K562 (cell line): Measurements from ENCODE around the gene SUV39H2. TPM values are rescaled to one million over a fixed set of nuclear protein-coding genes. Genes with fewer than 3 reads are reported as not detected.

Experiments
- ATAC-seq: fragments of 200-7000 bp; cut with Tn5 transposase; 3 replicates; pipeline ENCODE4 v1.9.1; 2020; ENCODE audit warnings: moderate library complexity
- BruUV-seq: library from RNA; stranded (reverse); fragments of 400-500 nt; replicated peaks from 2 replicates; lab custom pipeline; 2021; lab: Mats Ljungman, UMichigan
- CTCF ChIA-PET: fragments of 300-600 bp; formaldehyde crosslinking; extraction: SDS; loops from one replicate; lab custom pipeline; 2021; ENCODE audit warnings: low intra/inter-chr PET ratio; lab: Yijun Ruan, JAX
- POLR2A ChIA-PET: fragments of 300-600, 350-650 bp; sonication (Branson Sonifier 250); formaldehyde crosslinking; extraction: SDS; loops from one replicate; lab custom pipeline; 2021; ENCODE audit warnings: antibody characterized with exemption, inconsistent platforms; lab: Yijun Ruan, JAX
- DNase-seq, 4 experiments: peaks; one replicate each; pipeline versions ENCODE4 v3.0.0 to v3.0.0-alpha.2; 2011 to 2018; ENCODE audit warnings: low spot score in 3 of 4, mixed read lengths in 3 of 4; ENCODE audit errors: extremely low read depth in 1 of 4
- FAIRE-seq: peaks from 2 replicates; lab custom pipeline; 2011; peaks lifted over from hg19 to GRCh38; lab: Jason Lieb, UNC
- H2AFZ ChIP-seq: 2 replicates; pipeline ENCODE4 v1.6.0; 2011; ENCODE audit warnings: low read depth, low read length, control low read depth, inconsistent platforms
- H3K27ac ChIP-seq: fragments of 200-600 bp; 3 replicates; pipeline ENCODE4 v1.8.0; 2011; ENCODE audit warnings: low read depth, mild to moderate bottlenecking, control low read depth, inconsistent platforms, low read length, moderate library complexity, mixed read lengths; ENCODE audit errors: extremely low read depth
- H3K27me3 ChIP-seq, 2 experiments: fragments of 300-600 bp in 1 of 2; 2 replicates in 1 of 2; 3 replicates in 1 of 2; pipeline versions ENCODE4 v1.6.0 to v1.8.0; 2011; ENCODE audit warnings: inconsistent platforms in 2 of 2, low read length in 2 of 2, mild to moderate bottlenecking in 1 of 2, mixed read lengths in 1 of 2, moderate library complexity in 1 of 2; ENCODE audit not compliant: control insufficient read depth in 2 of 2, insufficient read depth in 2 of 2
- H3K36me3 ChIP-seq: fragments of 300-600 bp; 3 replicates; pipeline ENCODE4 v1.8.0; 2011; ENCODE audit warnings: mild to moderate bottlenecking, low read length, inconsistent platforms; ENCODE audit not compliant: control insufficient read depth, insufficient read depth
- H3K4me1 ChIP-seq, 2 experiments: fragments of 200-600 bp in 1 of 2; replicated peaks in 1 of 2; 2 replicates in 1 of 2; 3 replicates in 1 of 2; pipeline versions ENCODE4 v1.5.1 to v1.8.0; 2011; ENCODE audit warnings: inconsistent platforms in 2 of 2, low read length in 2 of 2, mild to moderate bottlenecking in 1 of 2, mixed read lengths in 1 of 2, moderate library complexity in 1 of 2; ENCODE audit not compliant: control insufficient read depth in 2 of 2, insufficient read depth in 2 of 2
- H3K4me2 ChIP-seq: 2 replicates; pipeline ENCODE4 v1.6.1; 2011; ENCODE audit warnings: low read length, control low read depth, inconsistent platforms, mixed read lengths; ENCODE audit not compliant: insufficient read depth
- H3K4me3 ChIP-seq: fragments of 200-600 bp; sonication (generic), shearing (Covaris generic); 2 replicates; pipeline ENCODE4 v1.5.1; 2016; ENCODE audit warnings: control low read depth, inconsistent platforms
- H3K79me2 ChIP-seq: fragments of 200-600 bp; 3 replicates; pipeline ENCODE4 v1.8.0; 2011; ENCODE audit warnings: low read length, inconsistent platforms; ENCODE audit not compliant: control insufficient read depth, insufficient read depth
- H3K9ac ChIP-seq, 2 experiments: 2 replicates each; pipeline versions ENCODE4 v1.6.0 to v1.6.1; 2011; ENCODE audit warnings: low read depth in 2 of 2, low read length in 2 of 2, control low read depth in 1 of 2, inconsistent platforms in 1 of 2, mild to moderate bottlenecking in 1 of 2, mixed read lengths in 1 of 2; ENCODE audit not compliant: insufficient read depth in 1 of 2
- H3K9me1 ChIP-seq: one replicate; pipeline ENCODE4 v1.6.0; 2011; ENCODE audit warnings: inconsistent platforms, mild to moderate bottlenecking, low read length, moderate library complexity; ENCODE audit not compliant: control insufficient read depth, insufficient read depth
- H3K9me3 ChIP-seq: replicated peaks from 2 replicates; pipeline ENCODE4 v1.5.1; 2011; ENCODE audit warnings: low read depth, low read length, inconsistent platforms; ENCODE audit not compliant: control insufficient read depth, insufficient read depth
- H4K20me1 ChIP-seq: replicated peaks from 2 replicates; pipeline ENCODE4 v1.6.1; 2011; ENCODE audit warnings: low read length, inconsistent platforms, mixed read lengths; ENCODE audit not compliant: control insufficient read depth, insufficient read depth
- FUS ChIP-seq: fragments of 200-400 bp; formaldehyde crosslinking; optimal IDR thresholded peaks from 2 replicates; pipeline ENCODE3; 2017; ENCODE audit warnings: low read depth, low read length
- KLF16 ChIP-seq: IDR thresholded peaks from 2 replicates; pipeline ENCODE4 v1.6.1; 2016; ENCODE audit warnings: antibody characterized with exemption
- TBP ChIP-seq: optimal IDR thresholded peaks from 2 replicates; pipeline ENCODE3; 2011; ENCODE audit warnings: low read depth, low read length, improper control_type of control experiment
- whole genome bisulfite sequencing: fragments of 100-300 bp; shearing (Covaris generic); methylation state at CpG from one replicate; pipeline ENCODE4 v1.1.6; 2016; ENCODE audit warnings: low coverage, mixed read lengths; ENCODE audit not compliant: insufficient coverage; ENCODE audit errors: missing lambda C conversion rate; 5-methylcytosine and 5-hydroxymethylcytosine counted together
- in situ Hi-C: fragments of 300-500 bp; cut with MboI; formaldehyde crosslinking; loops from 4 replicates; pipeline ENCODE4 v1.15.0; 2018; ENCODE audit warnings: inconsistent platforms, mixed read lengths
- intact Hi-C: fragments of 100-400 bp; cut with micrococcal nuclease; formaldehyde crosslinking; loops from 2 replicates; pipeline ENCODE4 v1.14.2; 2022
- polyA plus RNA-seq, 8 experiments: library from polyadenylated mRNA; depleted of rRNA in 4 of 8; stranded (reverse) in 5 of 8; unstranded in 3 of 8; fragments of >200 nt; fragmentation: Nextera tagmentation in 2 of 8; fragmentation: Illumina TruSeq in 1 of 8; extraction: Ambion mirVana in 2 of 8; extraction: Trizol in 1 of 8; gene quantifications; 2 replicates each; pipeline versions ENCODE4 v1.2.1 to v1.2.3, GENCODE V29; 2011 to 2014; ENCODE audit warnings: inconsistent platforms in 1 of 8, missing spikeins in 1 of 8
- total RNA-seq, 7 experiments: library from RNA; depleted of rRNA in 6 of 7; stranded (reverse); fragments of >200 nt in 6 of 7; fragmentation: Illumina TruSeq in 2 of 7; extraction: Trizol in 2 of 7; gene quantifications; 2 replicates each; pipeline versions ENCODE4 v1.2.1 to v1.2.3, GENCODE V29; 2011 to 2021; ENCODE audit warnings: low replicate concordance in 1 of 7
- TF ChIP-seq, protein P1 (sequence below), 2 experiments: IDR thresholded peaks; 2 replicates each; pipeline ENCODE4 v1.6.1; 2012; ENCODE audit warnings: improper control_type of control experiment in 2 of 2, low read depth in 2 of 2, low read length in 2 of 2, borderline replicate concordance in 1 of 2

SUV39H2 gene
- total and polyA plus RNA-seq, 9 of the 15 experiments (the other 6 are each of a cell fraction or from before 2014, with no cell fraction given), result 24.1 to 54.3 (median 41.3) TPM

DNA sequence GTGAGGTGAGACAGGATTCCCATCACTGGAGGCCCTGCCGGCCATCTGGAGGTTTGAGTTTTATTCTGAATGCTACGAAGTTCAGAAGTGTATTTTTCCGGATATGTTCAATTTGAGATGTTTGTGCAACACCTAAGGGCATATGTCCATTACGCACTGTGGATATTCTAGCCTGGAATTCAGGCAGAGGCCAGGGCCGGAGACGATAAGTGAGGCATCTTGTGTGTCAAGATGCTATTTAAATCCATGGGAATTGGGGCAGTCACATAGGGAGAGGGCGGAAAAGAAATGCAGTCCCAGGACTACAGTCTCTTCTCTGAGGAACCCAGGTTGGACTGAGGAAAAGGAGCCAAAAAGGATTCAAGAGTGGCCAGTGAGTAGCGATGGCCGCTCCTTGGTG, 1.9 kb upstream of the SUV39H2 start:
- Histone ChIP-seq H3K4me2 (peak overlapping the region; percentile 78), H3K36me3 (peaks cover 12% of the 10 kb centered on the region; the same call in 2 of the 3 replicates), H3K9ac (peak overlapping the region; percentile 6 to 78; a peak in 2 of 4 replicates), H3K9me3 (no peaks in the 10 kb centered on the region), H3K27me3 (no peaks in the 10 kb centered on the region), H2AFZ (no peak overlapping the region), H3K79me2 (peaks cover 54% of the 10 kb centered on the region), H3K4me1 (peaks cover 12 to 18% of the 10 kb centered on the region in 2 experiments), H3K4me3 (peak overlapping the region; percentile 96; the same call in 1 of the 2 replicates), H3K9me1 (no peaks in the 10 kb centered on the region), H3K27ac (no peak overlapping the region; the same call in 2 of the 3 replicates), H4K20me1 (peaks cover 12% of the 10 kb centered on the region; the same call in 1 of the 2 replicates)
- ChIA-PET POLR2A (interaction anchor here (0.9 to 1.6 kb wide), 2 partner anchors 20 to 29 kb away, joined by 3 to 4 read pairs; no protein-coding TSS in a partner anchor), CTCF (no interaction called here)
- in situ Hi-C loops, result no loop called here
- no peak for ATAC-seq
- no peak for TF ChIP-seq KLF16
- TF ChIP-seq TBP, result no peak
- intact Hi-C loops, result loop anchor here (5.0 kb wide), 1 partner anchor 39 kb away; the partner anchor contains the start of genes CDNF, HSPA14 and MSANTD7
- DNase-seq, result no peak
- FAIRE-seq, result no peak
- WGBS, result 83% methylated on average over 9 of the region's 9 CpGs
- no TSS peak for BruUV-seq

DNA sequence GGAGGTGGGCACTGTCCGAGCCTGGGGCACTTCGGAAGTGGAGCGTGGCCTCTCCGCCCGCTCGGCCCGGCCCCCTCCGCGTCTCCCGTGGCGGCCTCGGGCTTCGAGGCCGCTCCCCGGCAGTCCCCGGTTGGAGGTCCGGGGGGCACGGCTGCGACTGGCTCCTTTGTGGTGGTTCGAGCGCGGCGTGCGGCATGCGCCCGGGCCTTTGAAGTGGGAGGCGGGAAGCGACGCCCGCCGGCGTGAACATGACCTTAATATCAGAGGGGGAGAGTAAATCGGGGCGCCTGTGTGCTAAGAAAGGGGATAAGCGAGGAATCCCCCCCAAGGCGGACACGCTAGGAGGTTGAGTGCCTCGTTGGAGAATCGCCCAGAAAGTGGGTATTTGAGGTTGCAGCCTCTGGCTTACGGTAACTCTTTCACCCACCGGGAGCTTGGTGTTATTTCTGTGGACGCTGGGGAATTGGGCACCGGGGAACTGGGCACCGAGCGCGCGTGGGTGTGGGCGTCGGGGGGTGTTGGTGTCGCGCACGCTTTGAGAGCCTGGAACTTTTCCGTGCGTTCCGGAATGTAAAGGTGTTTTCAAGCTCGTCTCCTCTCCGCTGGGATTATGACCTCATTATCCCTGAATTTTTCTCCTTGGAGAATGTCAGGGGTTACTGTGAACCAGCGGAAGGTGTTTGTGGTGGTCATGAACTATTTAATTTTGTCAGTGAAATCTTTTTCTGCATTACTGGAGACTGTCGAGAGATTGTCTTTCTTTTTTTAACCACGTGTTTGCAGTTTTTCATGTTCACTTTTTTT, 660 bp downstream of the SUV39H2 start:
- in situ Hi-C loops (no loop called here), intact Hi-C loops (loop anchor here (5.0 kb wide), 1 partner anchor 42 kb away; the partner anchor contains the start of genes CDNF, HSPA14 and MSANTD7)
- ATAC-seq (peak; percentile 10), FAIRE-seq (no peak), DNase-seq (peak in 2 of 4 experiments; percentile 22 to 30)
- H3K9ac ChIP-seq, result peak overlapping the region; percentile 78 to 95
- peaks cover 12 to 15% of the 10 kb centered on the region in 2 experiments for H3K4me1 ChIP-seq
- H3K9me3 ChIP-seq, result no peaks in the 10 kb centered on the region
- H3K4me3 ChIP-seq, result peak overlapping the region; percentile 96
- H3K9me1 ChIP-seq, result no peaks in the 10 kb centered on the region
- under 1% methylated on average over 52 of the region's 60 CpGs for WGBS
- peak overlapping the region; percentile 75 for H2AFZ ChIP-seq
- H4K20me1 ChIP-seq, result peaks cover 13% of the 10 kb centered on the region
- BruUV-seq, result no TSS peak
- no peaks in the 10 kb centered on the region for H3K27me3 ChIP-seq
- H3K79me2 ChIP-seq, result peaks cover 77% of the 10 kb centered on the region
- POLR2A ChIA-PET, result interaction anchor here (0.8 to 2.5 kb wide), 7 partner anchors 10 to 75 kb away, joined by 3 to 17 read pairs (median 4); partner anchors contain the start of genes CDNF, DCLRE1C, HSPA14 and MSANTD7
- peak overlapping the region; percentile 85 for H3K27ac ChIP-seq
- H3K4me2 ChIP-seq, result peak overlapping the region; percentile 78
- H3K36me3 ChIP-seq, result peaks cover 28% of the 10 kb centered on the region; the same call in 2 of the 3 replicates
- CTCF ChIA-PET, result interaction anchor here (0.6 kb wide), 1 partner anchor 75 kb away, joined by 3 read pairs; the partner anchor contains the start of gene DCLRE1C
- no peak for TF ChIP-seq FUS
- TF ChIP-seq, protein P1, sequence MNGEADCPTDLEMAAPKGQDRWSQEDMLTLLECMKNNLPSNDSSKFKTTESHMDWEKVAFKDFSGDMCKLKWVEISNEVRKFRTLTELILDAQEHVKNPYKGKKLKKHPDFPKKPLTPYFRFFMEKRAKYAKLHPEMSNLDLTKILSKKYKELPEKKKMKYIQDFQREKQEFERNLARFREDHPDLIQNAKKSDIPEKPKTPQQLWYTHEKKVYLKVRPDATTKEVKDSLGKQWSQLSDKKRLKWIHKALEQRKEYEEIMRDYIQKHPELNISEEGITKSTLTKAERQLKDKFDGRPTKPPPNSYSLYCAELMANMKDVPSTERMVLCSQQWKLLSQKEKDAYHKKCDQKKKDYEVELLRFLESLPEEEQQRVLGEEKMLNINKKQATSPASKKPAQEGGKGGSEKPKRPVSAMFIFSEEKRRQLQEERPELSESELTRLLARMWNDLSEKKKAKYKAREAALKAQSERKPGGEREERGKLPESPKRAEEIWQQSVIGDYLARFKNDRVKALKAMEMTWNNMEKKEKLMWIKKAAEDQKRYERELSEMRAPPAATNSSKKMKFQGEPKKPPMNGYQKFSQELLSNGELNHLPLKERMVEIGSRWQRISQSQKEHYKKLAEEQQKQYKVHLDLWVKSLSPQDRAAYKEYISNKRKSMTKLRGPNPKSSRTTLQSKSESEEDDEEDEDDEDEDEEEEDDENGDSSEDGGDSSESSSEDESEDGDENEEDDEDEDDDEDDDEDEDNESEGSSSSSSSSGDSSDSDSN (IDR thresholded peaks at IDR 0.05; ENCODE audit: borderline replicate concordance in 1 of 2, low read depth in 2 of 2, low read length in 2 of 2), result peak in 1 of 2 experiments; percentile 12; a peak in 1 of 4 replicates
